Activated gamma-delta T cell treated with Interleukin-2 at 50 U/mL for 16 hours (primary cell): ENCODE data around the gene PLXNB3.

Source experiments
- DNase-seq: peaks from one replicate; pipeline ENCODE4 v3.0.0-alpha.2; 2020

Gene PLXNB3

GRCh38 chrX:153819384-153820040, 55.5 kb downstream of the PLXNB3 start:
- no peak for DNase-seq

DNA sequence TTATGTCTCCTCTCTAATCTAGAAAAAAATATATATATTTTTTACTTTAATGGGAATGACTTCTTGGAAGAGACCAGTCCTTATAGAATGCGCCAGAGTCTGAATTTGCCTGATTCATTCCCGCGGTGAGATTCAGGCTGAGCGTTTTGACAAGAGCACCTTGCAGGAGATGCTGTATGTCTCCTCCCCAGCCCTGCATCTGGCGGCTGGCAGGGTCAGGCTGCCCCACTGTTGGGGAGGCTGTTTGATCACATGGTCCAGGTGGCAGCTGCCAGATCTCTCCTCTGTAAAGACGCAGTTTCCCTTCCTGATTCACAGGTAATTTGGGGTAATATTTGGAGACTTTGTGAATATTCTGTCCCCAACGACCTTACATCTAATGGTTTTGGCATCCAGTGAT, 56.6 kb downstream of the PLXNB3 start:
- no peak for DNase-seq

- no peak for DNase-seq
Observed at GRCh38 chrX:153821066-153821465, 57.0 kb downstream of the PLXNB3 start.

GRCh38 chrX:153824348-153824747, 60.3 kb downstream of the PLXNB3 start:
- DNase-seq, result no peak

GRCh38 chrX:153825042-153825441, 61.0 kb downstream of the PLXNB3 start:
- no peak for DNase-seq
